Erythroblast (primary cell): Measurements from ENCODE around the gene LMCD1.
A peak's percentile ranks its signal among the peaks of the same experiment; 100 is the strongest.

Experiments used
- DNase-seq, 2 experiments: peaks; one replicate each; lab custom pipeline; 2025; lab: John Stamatoyannopoulos, UW
- GATA1 ChIP-seq: IDR thresholded peaks from 2 replicates; pipeline ENCODE4 v1.6.1; 2011; ENCODE audit warnings: low read depth, mild to moderate bottlenecking, control low read depth, low read length, moderate library complexity
- POLR2A ChIP-seq: IDR thresholded peaks from 2 replicates; pipeline ENCODE4 v1.6.1; 2011; ENCODE audit warnings: mild to moderate bottlenecking, low read length

LMCD1 gene

GRCh38 chr3:8617921-8618320, 116.3 kb downstream of the LMCD1 start:
- TF ChIP-seq GATA1 (no peak), POLR2A (no peak)
- no peak for DNase-seq

- no peak for DNase-seq
- no peak for TF ChIP-seq POLR2A
- TF ChIP-seq GATA1, result no peak
These were observed 117.3 kb downstream of the LMCD1 start for GRCh38 chr3:8618950-8619349.

GRCh38 chr3:8619548-8619947, 117.9 kb downstream of the LMCD1 start:
- no peak for TF ChIP-seq GATA1
- DNase-seq, result no peak

GRCh38 chr3:8621141-8621540, 119.5 kb downstream of the LMCD1 start:
- TF ChIP-seq POLR2A, result no peak
- no peak for TF ChIP-seq GATA1
- no peak for DNase-seq

DNA sequence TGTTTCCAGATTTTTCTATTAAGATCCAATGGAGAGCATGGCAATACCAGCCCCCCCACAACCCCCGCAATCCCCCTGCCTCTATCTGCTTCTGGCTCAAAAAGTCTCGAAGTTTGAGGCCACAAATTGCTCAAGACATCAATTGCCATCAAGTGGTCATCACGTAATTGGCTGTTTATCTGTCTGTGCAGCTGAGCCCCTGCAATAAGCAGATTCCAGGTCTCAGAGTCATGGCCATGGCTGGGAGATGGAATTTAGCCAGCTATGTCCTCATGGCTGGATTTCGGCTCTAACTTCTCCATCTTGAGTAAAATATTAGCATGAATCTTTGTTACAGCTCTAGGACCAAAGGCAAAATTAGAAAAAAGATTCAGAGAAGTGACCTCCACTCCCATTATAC, 120.2 kb downstream of the LMCD1 start:
- TF ChIP-seq GATA1 (no peak), POLR2A (no peak)
- no peak for DNase-seq

DNA sequence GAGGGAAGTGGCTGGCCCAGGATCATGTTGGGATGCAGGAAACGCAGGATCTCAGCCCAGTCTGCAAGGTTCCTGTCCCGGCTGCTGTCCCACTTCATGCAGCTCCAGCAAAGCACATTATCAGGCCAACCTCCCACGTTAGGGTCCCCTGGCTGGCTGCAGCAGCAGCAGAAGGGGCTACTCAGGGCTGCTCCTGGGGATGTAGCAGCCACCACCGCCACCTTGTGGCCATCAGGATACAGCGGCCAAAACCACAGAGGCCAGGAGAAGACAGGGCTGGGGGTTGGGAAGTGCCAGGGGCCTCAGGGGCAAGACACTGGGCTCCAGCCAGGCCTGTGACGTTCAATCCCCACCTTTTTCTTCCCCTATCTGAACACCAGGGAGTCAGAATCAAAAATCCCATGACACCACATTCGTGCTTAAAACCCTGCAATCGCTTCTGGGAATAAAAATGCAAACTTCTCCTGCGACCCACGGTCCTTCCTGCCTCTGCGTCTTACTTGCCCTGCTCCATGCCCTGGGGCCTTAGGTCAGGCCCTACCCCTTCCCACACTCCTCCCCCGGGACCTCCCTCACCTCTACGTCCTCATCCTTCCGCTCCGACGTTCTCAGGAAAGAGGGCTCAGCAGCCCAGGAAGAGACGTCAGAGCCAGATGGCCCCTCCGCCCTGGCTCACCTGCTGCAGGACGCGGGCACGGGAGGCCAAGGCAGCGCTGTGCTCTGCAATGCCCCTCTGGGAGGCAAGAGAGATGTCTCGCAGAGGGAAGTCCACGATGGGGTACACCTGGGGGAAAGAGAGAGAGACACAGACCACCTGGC, 121.5 kb downstream of the LMCD1 start:
- DNase-seq, result peak; percentile 38 to 69

GRCh38 chr3:8623741-8624140, 122.1 kb downstream of the LMCD1 start:
- TF ChIP-seq GATA1 (no peak), POLR2A (no peak)

More for the DNA sequence above, 121.5 kb downstream of the LMCD1 start:
- TF ChIP-seq GATA1, result no peak
- no peak for TF ChIP-seq POLR2A

More at GRCh38 chr3:8623741-8624140, 122.1 kb downstream of the LMCD1 start:
- no peak for DNase-seq
